A549 (cell line): ENCODE data around the gene CCDC159.

Source experiments
- CBX2 ChIP-seq: fragments of 200-600 bp; sonication (generic); IDR thresholded peaks from 2 replicates; pipeline ENCODE4 v1.6.1; 2016; ENCODE audit warnings: low read depth, mild to moderate bottlenecking, borderline replicate concordance
- CHD2 ChIP-seq: fragments of 150-350 bp; IDR thresholded peaks from 2 replicates; pipeline ENCODE4 v1.6.1; 2014; ENCODE audit warnings: low read length; ENCODE audit not compliant: partially characterized antibody
- CTCF ChIP-seq: fragments of >200 bp; sonication (Bioruptor Twin); formaldehyde crosslinking; IDR thresholded peaks from 3 replicates; pipeline ENCODE4 v1.5.1; 2016
- EP300 ChIP-seq, 2 experiments: fragments of >200 bp; sonication (Bioruptor Twin); formaldehyde crosslinking; IDR thresholded peaks; 2 replicates in 1 of 2; 3 replicates in 1 of 2; pipeline ENCODE4 v1.6.1; 2016 to 2017
- HEYL ChIP-seq: fragments of 250-450 bp; sonication (Bioruptor Pico); IDR thresholded peaks from 2 replicates; pipeline ENCODE4 v1.8.0; 2021; ENCODE audit warnings: mild to moderate bottlenecking, moderate library complexity
- RAD21 ChIP-seq, 2 experiments: fragments of >200 bp in 1 of 2; sonication (Bioruptor Twin) in 1 of 2; formaldehyde crosslinking in 1 of 2; IDR thresholded peaks in 1 of 2; conservative IDR thresholded peaks in 1 of 2; 2 replicates in 1 of 2; 3 replicates in 1 of 2; pipeline ENCODE4 v1.6.1; 2012 to 2018; ENCODE audit warnings: inconsistent platforms in 1 of 2
- USF2 ChIP-seq: fragments of 450-650 bp; IDR thresholded peaks from 2 replicates; pipeline ENCODE4 v1.6.1; 2014; ENCODE audit warnings: antibody characterized with exemption

GRCh38 chr19:11342429-11342828 lies 3.9 kb upstream of the CCDC159 start:
- TF ChIP-seq HEYL (CRISPR knock-in tag) = no peak
- TF ChIP-seq EP300 (IDR thresholded peaks at IDR 0.05) = no peak
- TF ChIP-seq CTCF = no peak
- no peak for TF ChIP-seq CHD2
- TF ChIP-seq CBX2 = no peak
- TF ChIP-seq RAD21 (conservative IDR thresholded peaks at IDR 0.05 in 1 of 2, IDR thresholded peaks at IDR 0.05 in 1 of 2) = no peak
- TF ChIP-seq USF2 = no peak
